Measurements from ENCODE around the gene RGL4.

Gene RGL4

GRCh38 chr22:23686416-23687024 lies 4.3 kb upstream of the RGL4 start:
- DNase-seq = no peak
- H3K9me3 ChIP-seq (ENCODE audit: control extremely low read depth in 1 of 5, control insufficient read depth in 4 of 5, insufficient read depth in 2 of 5, low read depth in 1 of 5, low read length in 4 of 5) = no peaks in the 10 kb centered on the region
- H3K4me1 ChIP-seq (ENCODE audit: control extremely low read depth in 1 of 4, control insufficient read depth in 4 of 4, insufficient read depth in 4 of 4, low read length in 3 of 4) = no peaks in the 10 kb centered on the region
- WGBS (ENCODE audit: insufficient coverage) = 78% methylated on average over 3 of the region's 7 CpGs
- H3K36me3 ChIP-seq (ENCODE audit: control insufficient read depth in 4 of 4, insufficient read depth in 4 of 4, low read length in 3 of 4) = peaks cover 6 to 66% (median 29%) of the 10 kb centered on the region in 4 experiments
- CTCF ChIA-PET = no interaction called here
- H3K27ac ChIP-seq (ENCODE audit: insufficient read depth in 1 of 2, low read depth in 1 of 2, low read length in 2 of 2, poor library complexity in 1 of 2, severe bottlenecking in 2 of 2) = no peak overlapping the region
- no peak overlapping the region for H3K4me3 ChIP-seq (ENCODE audit: control insufficient read depth in 1 of 7, extremely low read depth in 1 of 7, insufficient read depth in 4 of 7, low read depth in 2 of 7, low read length in 6 of 7)
- POLR2A ChIA-PET = no interaction called here
- H3K27me3 ChIP-seq (replicated peaks in 2 of 5; ENCODE audit: control insufficient read depth in 4 of 5, insufficient read depth in 5 of 5, low read length in 4 of 5) = no peaks in the 10 kb centered on the region

- 100% methylated on average over 10 of the region's 10 CpGs for WGBS (ENCODE audit: insufficient coverage)
- H3K27me3 ChIP-seq (replicated peaks in 2 of 5; ENCODE audit: control insufficient read depth in 4 of 5, insufficient read depth in 5 of 5, low read length in 4 of 5) = no peaks in the 10 kb centered on the region
- peaks cover 6 to 63% (median 33%) of the 10 kb centered on the region in 4 experiments for H3K36me3 ChIP-seq (ENCODE audit: control insufficient read depth in 4 of 4, insufficient read depth in 4 of 4, low read length in 3 of 4)
- no peaks in the 10 kb centered on the region for H3K4me1 ChIP-seq (ENCODE audit: control extremely low read depth in 1 of 4, control insufficient read depth in 4 of 4, insufficient read depth in 4 of 4, low read length in 3 of 4)
- CTCF ChIA-PET = no interaction called here
- no peak for DNase-seq
- no peak overlapping the region for H3K27ac ChIP-seq (ENCODE audit: insufficient read depth in 1 of 2, low read depth in 1 of 2, low read length in 2 of 2, poor library complexity in 1 of 2, severe bottlenecking in 2 of 2)
- no peaks in the 10 kb centered on the region for H3K9me3 ChIP-seq (ENCODE audit: control extremely low read depth in 1 of 5, control insufficient read depth in 4 of 5, insufficient read depth in 2 of 5, low read depth in 1 of 5, low read length in 4 of 5)
- H3K4me3 ChIP-seq (ENCODE audit: control insufficient read depth in 1 of 7, extremely low read depth in 1 of 7, insufficient read depth in 4 of 7, low read depth in 2 of 7, low read length in 6 of 7) = no peak overlapping the region
- POLR2A ChIA-PET = no interaction called here
These were observed 2.7 kb upstream of the RGL4 start for GRCh38 chr22:23688121-23688520.

- WGBS (ENCODE audit: insufficient coverage) = 97% methylated on average over 6 of the region's 9 CpGs
- ChIA-PET CTCF (no interaction called here), POLR2A (no interaction called here)
- no peaks in the 10 kb centered on the region for H3K4me1 ChIP-seq (ENCODE audit: control extremely low read depth in 1 of 4, control insufficient read depth in 4 of 4, insufficient read depth in 4 of 4, low read length in 3 of 4)
- DNase-seq = no peak
- no peak overlapping the region for H3K27ac ChIP-seq (ENCODE audit: insufficient read depth in 1 of 2, low read depth in 1 of 2, low read length in 2 of 2, poor library complexity in 1 of 2, severe bottlenecking in 2 of 2)
- no peak overlapping the region for H3K4me3 ChIP-seq (ENCODE audit: control insufficient read depth in 1 of 7, extremely low read depth in 1 of 7, insufficient read depth in 4 of 7, low read depth in 2 of 7, low read length in 6 of 7)
- H3K9me3 ChIP-seq (ENCODE audit: control extremely low read depth in 1 of 5, control insufficient read depth in 4 of 5, insufficient read depth in 2 of 5, low read depth in 1 of 5, low read length in 4 of 5) = no peaks in the 10 kb centered on the region
- H3K27me3 ChIP-seq (replicated peaks in 2 of 5; ENCODE audit: control insufficient read depth in 4 of 5, insufficient read depth in 5 of 5, low read length in 4 of 5) = no peaks in the 10 kb centered on the region
- H3K36me3 ChIP-seq (ENCODE audit: control insufficient read depth in 4 of 4, insufficient read depth in 4 of 4, low read length in 3 of 4) = peaks cover 6 to 63% (median 33%) of the 10 kb centered on the region in 4 experiments
These were observed 2.2 kb upstream of the RGL4 start for GRCh38 chr22:23688571-23688970.

GRCh38 chr22:23689414-23689813 lies 1.4 kb upstream of the RGL4 start:
- Histone ChIP-seq H3K27me3 (replicated peaks in 2 of 5; ENCODE audit: control insufficient read depth in 4 of 5, insufficient read depth in 5 of 5, low read length in 4 of 5) (no peaks in the 10 kb centered on the region), H3K4me1 (ENCODE audit: control extremely low read depth in 1 of 4, control insufficient read depth in 4 of 4, insufficient read depth in 4 of 4, low read length in 3 of 4) (peaks cover 0 to 2% (median 0%) of the 10 kb centered on the region in 4 experiments), H3K9me3 (ENCODE audit: control extremely low read depth in 1 of 5, control insufficient read depth in 4 of 5, insufficient read depth in 2 of 5, low read depth in 1 of 5, low read length in 4 of 5) (no peaks in the 10 kb centered on the region), H3K27ac (ENCODE audit: insufficient read depth in 1 of 2, low read depth in 1 of 2, low read length in 2 of 2, poor library complexity in 1 of 2, severe bottlenecking in 2 of 2) (no peak overlapping the region), H3K4me3 (ENCODE audit: control insufficient read depth in 1 of 7, extremely low read depth in 1 of 7, insufficient read depth in 4 of 7, low read depth in 2 of 7, low read length in 6 of 7) (no peak overlapping the region), H3K36me3 (ENCODE audit: control insufficient read depth in 4 of 4, insufficient read depth in 4 of 4, low read length in 3 of 4) (peaks cover 6 to 63% (median 39%) of the 10 kb centered on the region in 4 experiments)
- ChIA-PET CTCF (no interaction called here), POLR2A (no interaction called here)
- no peak for DNase-seq
- WGBS (ENCODE audit: insufficient coverage) = 99% methylated on average over 7 of the region's 7 CpGs

GRCh38 chr22:23691748-23692423 lies 1.1 kb downstream of the RGL4 start:
- Histone ChIP-seq H3K27me3 (replicated peaks in 2 of 5; ENCODE audit: control insufficient read depth in 4 of 5, insufficient read depth in 5 of 5, low read length in 4 of 5) (no peaks in the 10 kb centered on the region), H3K9me3 (ENCODE audit: control extremely low read depth in 1 of 5, control insufficient read depth in 4 of 5, insufficient read depth in 2 of 5, low read depth in 1 of 5, low read length in 4 of 5) (no peaks in the 10 kb centered on the region), H3K27ac (ENCODE audit: insufficient read depth in 1 of 2, low read depth in 1 of 2, low read length in 2 of 2, poor library complexity in 1 of 2, severe bottlenecking in 2 of 2) (no peak overlapping the region), H3K36me3 (ENCODE audit: control insufficient read depth in 4 of 4, insufficient read depth in 4 of 4, low read length in 3 of 4) (peaks cover 6 to 64% (median 45%) of the 10 kb centered on the region in 4 experiments), H3K4me3 (ENCODE audit: control insufficient read depth in 1 of 7, extremely low read depth in 1 of 7, insufficient read depth in 4 of 7, low read depth in 2 of 7, low read length in 6 of 7) (no peak overlapping the region), H3K4me1 (ENCODE audit: control extremely low read depth in 1 of 4, control insufficient read depth in 4 of 4, insufficient read depth in 4 of 4, low read length in 3 of 4) (peaks cover 8 to 27% (median 23%) of the 10 kb centered on the region in 4 experiments)
- POLR2A ChIA-PET = no interaction called here
- CTCF ChIA-PET = no interaction called here
- 88% methylated on average over 12 of the region's 12 CpGs for WGBS (ENCODE audit: insufficient coverage)
- DNase-seq = no peak

- CTCF ChIA-PET = interaction anchor here (1.0 to 1.7 kb wide), 3 partner anchors 8 to 73 kb away, joined by 3 read pairs; no protein-coding TSS in a partner anchor
- H3K4me1 ChIP-seq (ENCODE audit: control extremely low read depth in 1 of 4, control insufficient read depth in 4 of 4, insufficient read depth in 4 of 4, low read length in 3 of 4) = peaks cover 8 to 35% (median 31%) of the 10 kb centered on the region in 4 experiments
- H3K4me3 ChIP-seq (ENCODE audit: control insufficient read depth in 1 of 7, extremely low read depth in 1 of 7, insufficient read depth in 4 of 7, low read depth in 2 of 7, low read length in 6 of 7) = no peak overlapping the region
- DNase-seq = no peak
- no peaks in the 10 kb centered on the region for H3K9me3 ChIP-seq (ENCODE audit: control extremely low read depth in 1 of 5, control insufficient read depth in 4 of 5, insufficient read depth in 2 of 5, low read depth in 1 of 5, low read length in 4 of 5)
- H3K36me3 ChIP-seq (ENCODE audit: control insufficient read depth in 4 of 4, insufficient read depth in 4 of 4, low read length in 3 of 4) = peaks cover 6 to 67% (median 45%) of the 10 kb centered on the region in 4 experiments
- H3K27ac ChIP-seq (ENCODE audit: insufficient read depth in 1 of 2, low read depth in 1 of 2, low read length in 2 of 2, poor library complexity in 1 of 2, severe bottlenecking in 2 of 2) = no peak overlapping the region
- no peaks in the 10 kb centered on the region for H3K27me3 ChIP-seq (replicated peaks in 2 of 5; ENCODE audit: control insufficient read depth in 4 of 5, insufficient read depth in 5 of 5, low read length in 4 of 5)
- 96% methylated on average over 11 of the region's 12 CpGs for WGBS (ENCODE audit: insufficient coverage)
- POLR2A ChIA-PET = no interaction called here
These were observed 1.9 kb downstream of the RGL4 start for GRCh38 chr22:23692598-23693291.
